ENCODE measurements around the gene PRSS33. TPM values are rescaled to one million over a fixed set of nuclear protein-coding genes. Genes with fewer than 3 reads are reported as not detected.

PRSS33 gene
- polyA plus RNA-seq, 2 of the 4 experiments (the other 2 are of a cell fraction): 0.04 TPM; not detected in 1

DNA sequence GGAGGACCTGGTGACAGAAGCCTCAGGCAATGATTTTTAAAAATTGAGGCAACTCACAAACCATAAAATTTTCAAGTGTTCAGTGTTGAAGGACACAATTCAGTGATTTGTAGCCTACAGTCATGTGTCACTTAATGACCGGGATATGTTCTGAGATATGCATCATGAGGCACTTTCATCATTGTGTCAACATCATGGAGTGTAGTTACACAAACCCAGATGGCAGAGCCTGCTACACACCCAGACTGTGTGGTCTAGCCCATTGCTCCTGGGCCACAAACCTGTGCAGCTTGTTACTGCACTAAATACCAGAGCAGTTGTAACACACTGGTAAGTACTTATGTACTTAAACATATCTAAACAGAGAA is 12.5 kb upstream of the PRSS33 start (continued):
- TF ChIP-seq SREBF2 (IDR thresholded peaks at IDR 0.05): no peak
- TF ChIP-seq HOXB5 (CRISPR knock-in tag; IDR thresholded peaks at IDR 0.05): no peak
- TF ChIP-seq NFE2L2 (conservative IDR thresholded peaks at IDR 0.05; ENCODE audit: low read length): no peak
- no peak for TF ChIP-seq HOXB13 (CRISPR knock-in tag; IDR thresholded peaks at IDR 0.05; ENCODE audit: low read depth)
- no peak for TF ChIP-seq KDM1A (IDR thresholded peaks at IDR 0.05; ENCODE audit: low read depth)
- TF ChIP-seq CBX2 (IDR thresholded peaks at IDR 0.05; ENCODE audit: borderline replicate concordance, low read depth): no peak
- no peak for TF ChIP-seq MAX (IDR thresholded peaks at IDR 0.05)
- TF ChIP-seq FOSB (CRISPR knock-in tag; IDR thresholded peaks at IDR 0.05): no peak
- no peak for TF ChIP-seq POLR2AphosphoS2 (conservative IDR thresholded peaks at IDR 0.05; ENCODE audit: low read length)
- no peak for TF ChIP-seq ZC3H11A (IDR thresholded peaks at IDR 0.05)
- TF ChIP-seq ZNF302 (CRISPR knock-in tag; IDR thresholded peaks at IDR 0.05): no peak

GRCh38 chr16:2799205-2799858 is 12.0 kb upstream of the PRSS33 start:
- H3K4me1 ChIP-seq: peaks cover 22% of the 10 kb centered on the region
- DNase-seq (ENCODE audit: low read depth in 1 of 2, low spot score in 1 of 2) (no peak), ATAC-seq (peak; percentile 34 to 46; a peak in 3 of 6 replicates), FAIRE-seq (no peak)
- WGBS (ENCODE audit: missing lambda C conversion rate): 83% methylated on average over 20 of the region's 21 CpGs
- no peak for TF ChIP-seq CTCF (IDR thresholded peaks at IDR 0.05)
- TF ChIP-seq POLR2A (IDR thresholded peaks at IDR 0.05; ENCODE audit: low read length): no peak
- no peak for TF ChIP-seq CEBPB (IDR thresholded peaks at IDR 0.05)
- no peak for TF ChIP-seq RNF2 (IDR thresholded peaks at IDR 0.05; ENCODE audit: borderline replicate concordance, low read depth)
- no peak for TF ChIP-seq TFCP2L1 (CRISPR knock-in tag; IDR thresholded peaks at IDR 0.05)
- no peak for TF ChIP-seq MAFK (IDR thresholded peaks at IDR 0.05; ENCODE audit: partially characterized antibody)
- no peak for TF ChIP-seq ESRRA (IDR thresholded peaks at IDR 0.05; ENCODE audit: borderline replicate concordance, low read length)
- TF ChIP-seq NPAS2 (CRISPR knock-in tag; IDR thresholded peaks at IDR 0.05; ENCODE audit: borderline replicate concordance): no peak
- TF ChIP-seq EHMT2 (IDR thresholded peaks at IDR 0.05; ENCODE audit: low read depth): no peak
- ChIA-PET POLR2A (no interaction called here), CTCF (interaction anchor here (1.0 to 2.7 kb wide), 6 partner anchors 9 to 77 kb away, joined by 3 to 13 read pairs (median 4); no protein-coding TSS in a partner anchor)
- peaks cover 13% of the 10 kb centered on the region for H3K9me3 ChIP-seq
- H3K4me2 ChIP-seq: no peak overlapping the region
- no peak overlapping the region for H3K4me3 ChIP-seq
- H3K27ac ChIP-seq: no peak overlapping the region

DNA sequence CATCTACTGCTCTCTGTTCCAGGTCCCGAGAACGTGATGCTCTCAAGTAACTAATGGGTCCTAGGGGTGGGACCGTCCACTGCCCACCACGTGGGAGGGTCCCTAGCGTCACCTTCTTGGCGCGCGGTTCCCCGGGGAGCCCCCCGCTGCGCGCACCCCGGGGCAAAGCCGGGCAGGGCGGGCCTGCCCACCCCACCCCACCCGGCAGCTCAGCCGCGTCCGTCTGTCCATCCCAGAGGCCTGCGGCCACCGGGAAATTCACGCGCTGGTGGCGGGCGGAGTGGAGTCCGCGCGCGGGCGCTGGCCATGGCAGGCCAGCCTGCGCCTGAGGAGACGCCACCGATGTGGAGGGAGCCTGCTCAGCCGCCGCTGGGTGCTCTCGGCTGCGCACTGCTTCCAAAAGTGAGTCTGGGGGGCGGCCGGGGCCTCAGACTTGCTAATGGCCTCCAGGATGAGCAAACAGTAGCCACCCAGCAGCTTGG is 11.4 kb upstream of the PRSS33 start:
- POLR2A ChIA-PET: no interaction called here
- Histone ChIP-seq H3K4me1 (peaks cover 28% of the 10 kb centered on the region), H3K4me2 (no peak overlapping the region), H3K4me3 (no peak overlapping the region), H3K9me3 (peaks cover 7% of the 10 kb centered on the region; the same call in 2 of the 3 replicates), H3K27ac (no peak overlapping the region)
- FAIRE-seq (no peak), DNase-seq (ENCODE audit: low read depth in 1 of 2, low spot score in 1 of 2) (no peak), ATAC-seq (no peak)
- no peak for TF ChIP-seq EHMT2 (IDR thresholded peaks at IDR 0.05; ENCODE audit: low read depth)
- TF ChIP-seq ZFP36 (IDR thresholded peaks at IDR 0.05; ENCODE audit: borderline replicate concordance, partially characterized antibody): no peak
- no peak for TF ChIP-seq TP53 (CRISPR knock-in tag; IDR thresholded peaks at IDR 0.05)
- TF ChIP-seq MAZ (IDR thresholded peaks at IDR 0.05; ENCODE audit: borderline replicate concordance, low read depth, low read length): no peak
- TF ChIP-seq, protein P1, sequence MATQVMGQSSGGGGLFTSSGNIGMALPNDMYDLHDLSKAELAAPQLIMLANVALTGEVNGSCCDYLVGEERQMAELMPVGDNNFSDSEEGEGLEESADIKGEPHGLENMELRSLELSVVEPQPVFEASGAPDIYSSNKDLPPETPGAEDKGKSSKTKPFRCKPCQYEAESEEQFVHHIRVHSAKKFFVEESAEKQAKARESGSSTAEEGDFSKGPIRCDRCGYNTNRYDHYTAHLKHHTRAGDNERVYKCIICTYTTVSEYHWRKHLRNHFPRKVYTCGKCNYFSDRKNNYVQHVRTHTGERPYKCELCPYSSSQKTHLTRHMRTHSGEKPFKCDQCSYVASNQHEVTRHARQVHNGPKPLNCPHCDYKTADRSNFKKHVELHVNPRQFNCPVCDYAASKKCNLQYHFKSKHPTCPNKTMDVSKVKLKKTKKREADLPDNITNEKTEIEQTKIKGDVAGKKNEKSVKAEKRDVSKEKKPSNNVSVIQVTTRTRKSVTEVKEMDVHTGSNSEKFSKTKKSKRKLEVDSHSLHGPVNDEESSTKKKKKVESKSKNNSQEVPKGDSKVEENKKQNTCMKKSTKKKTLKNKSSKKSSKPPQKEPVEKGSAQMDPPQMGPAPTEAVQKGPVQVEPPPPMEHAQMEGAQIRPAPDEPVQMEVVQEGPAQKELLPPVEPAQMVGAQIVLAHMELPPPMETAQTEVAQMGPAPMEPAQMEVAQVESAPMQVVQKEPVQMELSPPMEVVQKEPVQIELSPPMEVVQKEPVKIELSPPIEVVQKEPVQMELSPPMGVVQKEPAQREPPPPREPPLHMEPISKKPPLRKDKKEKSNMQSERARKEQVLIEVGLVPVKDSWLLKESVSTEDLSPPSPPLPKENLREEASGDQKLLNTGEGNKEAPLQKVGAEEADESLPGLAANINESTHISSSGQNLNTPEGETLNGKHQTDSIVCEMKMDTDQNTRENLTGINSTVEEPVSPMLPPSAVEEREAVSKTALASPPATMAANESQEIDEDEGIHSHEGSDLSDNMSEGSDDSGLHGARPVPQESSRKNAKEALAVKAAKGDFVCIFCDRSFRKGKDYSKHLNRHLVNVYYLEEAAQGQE (IDR thresholded peaks at IDR 0.05): no peak
- no peak for TF ChIP-seq RARB (CRISPR knock-in tag; IDR thresholded peaks at IDR 0.05)
- no peak for TF ChIP-seq PBX3 (IDR thresholded peaks at IDR 0.05)
- no peak for TF ChIP-seq SREBF2 (IDR thresholded peaks at IDR 0.05)
- no peak for TF ChIP-seq EHF (CRISPR knock-in tag; IDR thresholded peaks at IDR 0.05)
- TF ChIP-seq HOXA7 (CRISPR knock-in tag; IDR thresholded peaks at IDR 0.05): no peak
- WGBS (ENCODE audit: missing lambda C conversion rate): 94% methylated on average over 21 of the region's 39 CpGs
- CTCF ChIA-PET: interaction anchor here (1.0 to 2.7 kb wide), 5 partner anchors 8 to 78 kb away, joined by 3 to 13 read pairs (median 4); no protein-coding TSS in a partner anchor
